GM13977 (cell line): ENCODE results near the gene CNTROB.

ENCODE experiments used
- DNase-seq: peaks from one replicate; pipeline ENCODE4 v3.0.0; 2012; ENCODE audit warnings: low spot score
- CTCF ChIP-seq: IDR thresholded peaks from 2 replicates; pipeline ENCODE4 v1.5.1; 2012; ENCODE audit warnings: mild to moderate bottlenecking, control low read depth; ENCODE audit not compliant: insufficient read depth; ENCODE audit errors: extremely low read depth, missing control alignments
- in situ Hi-C: fragments of 300-500 bp; cut with MboI; formaldehyde crosslinking; loops from one replicate; pipeline ENCODE4 v1.12.0; 2022; ENCODE audit warnings: low sequenced_read_pairs, low pct_unique_long_range_greater_than_20kb, mixed read lengths, inconsistent platforms; ENCODE audit not compliant: unreplicated experiment

Gene CNTROB

GRCh38 chr17:7940743-7941142, 8.7 kb downstream of the CNTROB start:
- no peak for TF ChIP-seq CTCF
- DNase-seq, result no peak
- in situ Hi-C loops, result no loop called here

GRCh38 chr17:7943291-7943690, 11.3 kb downstream of the CNTROB start:
- DNase-seq, result no peak
- no peak for TF ChIP-seq CTCF
- in situ Hi-C loops, result no loop called here

- TF ChIP-seq CTCF, result no peak
- in situ Hi-C loops, result no loop called here
- no peak for DNase-seq
These were observed 12.3 kb downstream of the CNTROB start for GRCh38 chr17:7944326-7944725.

- in situ Hi-C loops, result no loop called here
- DNase-seq, result no peak
- no peak for TF ChIP-seq CTCF
These were observed 13.6 kb downstream of the CNTROB start for GRCh38 chr17:7945651-7946050.

- no peak for DNase-seq
- no peak for TF ChIP-seq CTCF
- in situ Hi-C loops, result no loop called here
These were observed 14.4 kb downstream of the CNTROB start for GRCh38 chr17:7946441-7946840.

- DNase-seq, result no peak
- in situ Hi-C loops, result no loop called here
- no peak for TF ChIP-seq CTCF
These were observed 15.6 kb downstream of the CNTROB start for GRCh38 chr17:7947651-7948050.

GRCh38 chr17:7950578-7950977, 18.6 kb downstream of the CNTROB start:
- no peak for DNase-seq
- no peak for TF ChIP-seq CTCF
- in situ Hi-C loops, result no loop called here
